CD4-positive, alpha-beta T cell (primary cell): Measurements from ENCODE around the gene FABP6. TPM values are rescaled to one million over a fixed set of nuclear protein-coding genes. Genes with fewer than 3 reads are reported as not detected.
A peak's percentile ranks its signal among the peaks of the same experiment; 100 is the strongest.

ENCODE experiments used
- ATAC-seq: fragments of 200-7000 bp; cut with Tn5 transposase; one replicate; pipeline ENCODE4 v1.10.0; 2022; ENCODE audit warnings: mild to moderate bottlenecking; ENCODE audit not compliant: poor library complexity
- CTCF ChIA-PET: fragments of 350-600 bp; sonication (Branson Sonifier 250); formaldehyde crosslinking; loops from one replicate; lab custom pipeline; 2021; ENCODE audit warnings: antibody characterized with exemption, inconsistent platforms; lab: Charles Lee
- POLR2A ChIA-PET: fragments of 350-600 bp; sonication (Branson Sonifier 250); formaldehyde crosslinking; loops from one replicate; lab custom pipeline; 2021; ENCODE audit warnings: antibody characterized with exemption, inconsistent platforms; lab: Charles Lee
- DNase-seq, 14 experiments: peaks; one replicate each; pipeline ENCODE4 v3.0.0-alpha.2; 2013 to 2020; ENCODE audit warnings: mixed read lengths in 2 of 14
- H3K27ac ChIP-seq, 2 donors: one replicate each; pipeline versions ENCODE4 v1.5.1 to v1.7.0; 2013; ENCODE audit warnings: low read length in 2 of 2, low read depth in 1 of 2, mild to moderate bottlenecking in 1 of 2
- H3K27me3 ChIP-seq, 2 experiments: 1 replicate in 1 of 2; 2 replicates in 1 of 2; pipeline versions ENCODE4 v1.6.1 to v1.7.0; 2013; ENCODE audit warnings: low read length in 2 of 2, control low read depth in 1 of 2, mild to moderate bottlenecking in 1 of 2, moderate library complexity in 1 of 2; ENCODE audit not compliant: insufficient read depth in 2 of 2, control insufficient read depth in 1 of 2
- H3K36me3 ChIP-seq: one replicate; pipeline ENCODE4 v1.6.1; 2013; ENCODE audit warnings: low read length, control low read depth; ENCODE audit not compliant: insufficient read depth
- H3K4me1 ChIP-seq: one replicate; pipeline ENCODE4 v1.6.1; 2013; ENCODE audit warnings: low read length, control low read depth; ENCODE audit not compliant: insufficient read depth
- H3K4me3 ChIP-seq: one replicate; pipeline ENCODE4 v1.5.1; 2013; ENCODE audit warnings: mild to moderate bottlenecking, low read length, moderate library complexity
- H3K9me3 ChIP-seq, 2 experiments: 1 replicate in 1 of 2; 2 replicates in 1 of 2; pipeline versions ENCODE4 v1.6.1 to v1.7.0; 2013; ENCODE audit warnings: low read length in 2 of 2, mild to moderate bottlenecking in 2 of 2, control low read depth in 1 of 2, moderate library complexity in 1 of 2; ENCODE audit not compliant: control insufficient read depth in 1 of 2, insufficient read depth in 1 of 2
- H3K27ac Mint-ChIP-seq: one replicate; pipeline ENCODE4 v1.8.0; 2020; ENCODE audit warnings: mixed read lengths
- H3K27me3 Mint-ChIP-seq: one replicate; pipeline ENCODE4 v1.8.0; 2021; ENCODE audit warnings: mixed read lengths
- H3K36me3 Mint-ChIP-seq: one replicate; pipeline ENCODE4 v1.8.0; 2021; ENCODE audit warnings: low read depth, mixed read lengths
- H3K4me1 Mint-ChIP-seq: one replicate; pipeline ENCODE4 v1.8.0; 2021; ENCODE audit warnings: low read depth, mixed read lengths
- H3K4me3 Mint-ChIP-seq: one replicate; pipeline ENCODE4 v1.8.0; 2020; ENCODE audit warnings: mild to moderate bottlenecking, mixed read lengths
- H3K9me3 Mint-ChIP-seq: one replicate; pipeline ENCODE4 v1.8.0; 2020; ENCODE audit warnings: mixed read lengths
- intact Hi-C, 2 experiments: fragments of 100-400 bp; cut with DNase I in 1 of 2; cut with micrococcal nuclease in 1 of 2; formaldehyde crosslinking; loops; one replicate each; pipeline versions ENCODE4 v1.15.1 to v1.9.0; 2023 to 2025; cut with DNase I, micrococcal nuclease
- total RNA-seq, 174 experiments: library from RNA in 2 of 174; stranded (reverse) in 2 of 174; gene quantifications; one replicate each; pipeline ENCODE4 v1.2.3 and lab custom pipeline; 2021 to 2026
- TF ChIP-seq, protein P1 (sequence below): fragments of 200-600 bp; IDR thresholded peaks from one replicate; pipeline ENCODE4 v1.8.0; 2022; ENCODE audit warnings: antibody characterized with exemption, mild to moderate bottlenecking

The FABP6 gene
- total RNA-seq, 2 experiments from 2014 or later: not detected

DNA sequence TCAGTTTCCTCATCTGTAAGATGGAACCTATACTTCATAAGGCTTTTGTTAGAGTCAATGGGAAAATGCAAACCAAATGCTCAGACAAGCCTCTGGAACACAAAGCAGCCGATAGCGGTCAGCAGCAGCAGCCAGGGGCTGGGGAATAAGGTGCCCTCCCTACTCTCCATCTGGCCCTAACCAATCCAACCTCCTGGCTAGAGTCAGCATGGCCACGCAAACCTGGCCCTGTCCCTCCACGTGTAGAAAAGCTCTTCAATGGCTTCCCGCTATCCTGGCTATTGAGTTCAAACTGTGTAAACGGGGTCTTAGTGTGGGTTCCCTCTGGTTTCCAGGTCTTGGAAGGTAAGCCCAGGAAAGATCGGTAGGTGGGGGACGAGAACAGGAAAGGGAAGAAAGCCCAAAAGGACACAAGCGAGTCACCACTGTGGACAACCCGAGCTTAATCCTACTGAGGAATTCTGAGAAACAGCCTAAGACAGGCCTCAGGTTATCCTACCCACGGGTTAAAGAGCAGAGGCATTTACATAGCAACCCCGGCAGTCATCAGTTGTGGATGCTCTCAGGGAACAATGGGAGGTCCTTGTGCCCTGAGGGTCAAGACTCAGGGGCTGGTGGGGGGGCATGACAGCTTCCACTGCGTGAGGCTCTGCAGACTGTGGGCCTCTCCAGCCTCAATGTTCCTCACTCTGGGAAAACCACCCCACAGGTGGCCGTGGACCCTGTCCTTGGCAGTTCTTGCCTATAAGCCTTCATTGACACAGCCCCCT lies 30.9 kb downstream of the FABP6 start:
- TF ChIP-seq, protein P1, sequence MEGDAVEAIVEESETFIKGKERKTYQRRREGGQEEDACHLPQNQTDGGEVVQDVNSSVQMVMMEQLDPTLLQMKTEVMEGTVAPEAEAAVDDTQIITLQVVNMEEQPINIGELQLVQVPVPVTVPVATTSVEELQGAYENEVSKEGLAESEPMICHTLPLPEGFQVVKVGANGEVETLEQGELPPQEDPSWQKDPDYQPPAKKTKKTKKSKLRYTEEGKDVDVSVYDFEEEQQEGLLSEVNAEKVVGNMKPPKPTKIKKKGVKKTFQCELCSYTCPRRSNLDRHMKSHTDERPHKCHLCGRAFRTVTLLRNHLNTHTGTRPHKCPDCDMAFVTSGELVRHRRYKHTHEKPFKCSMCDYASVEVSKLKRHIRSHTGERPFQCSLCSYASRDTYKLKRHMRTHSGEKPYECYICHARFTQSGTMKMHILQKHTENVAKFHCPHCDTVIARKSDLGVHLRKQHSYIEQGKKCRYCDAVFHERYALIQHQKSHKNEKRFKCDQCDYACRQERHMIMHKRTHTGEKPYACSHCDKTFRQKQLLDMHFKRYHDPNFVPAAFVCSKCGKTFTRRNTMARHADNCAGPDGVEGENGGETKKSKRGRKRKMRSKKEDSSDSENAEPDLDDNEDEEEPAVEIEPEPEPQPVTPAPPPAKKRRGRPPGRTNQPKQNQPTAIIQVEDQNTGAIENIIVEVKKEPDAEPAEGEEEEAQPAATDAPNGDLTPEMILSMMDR: no peak
- ChIA-PET CTCF (no interaction called here), POLR2A (no interaction called here)
- H3K4me1 Mint-ChIP-seq: no peaks in the 10 kb centered on the region
- H3K4me3 Mint-ChIP-seq: no peak overlapping the region
- Histone ChIP-seq H3K4me3 (no peak overlapping the region), H3K36me3 (no peaks in the 10 kb centered on the region), H3K27ac (no peak overlapping the region), H3K9me3 (peaks cover 0 to 4% of the 10 kb centered on the region in 2 experiments), H3K27me3 (no peaks in the 10 kb centered on the region), H3K4me1 (no peaks in the 10 kb centered on the region)
- intact Hi-C loops: no loop called here
- ATAC-seq: no peak
- DNase-seq: no peak
- no peaks in the 10 kb centered on the region for H3K9me3 Mint-ChIP-seq
- H3K27me3 Mint-ChIP-seq: no peaks in the 10 kb centered on the region
- H3K36me3 Mint-ChIP-seq: no peaks in the 10 kb centered on the region
- no peak overlapping the region for H3K27ac Mint-ChIP-seq

DNA sequence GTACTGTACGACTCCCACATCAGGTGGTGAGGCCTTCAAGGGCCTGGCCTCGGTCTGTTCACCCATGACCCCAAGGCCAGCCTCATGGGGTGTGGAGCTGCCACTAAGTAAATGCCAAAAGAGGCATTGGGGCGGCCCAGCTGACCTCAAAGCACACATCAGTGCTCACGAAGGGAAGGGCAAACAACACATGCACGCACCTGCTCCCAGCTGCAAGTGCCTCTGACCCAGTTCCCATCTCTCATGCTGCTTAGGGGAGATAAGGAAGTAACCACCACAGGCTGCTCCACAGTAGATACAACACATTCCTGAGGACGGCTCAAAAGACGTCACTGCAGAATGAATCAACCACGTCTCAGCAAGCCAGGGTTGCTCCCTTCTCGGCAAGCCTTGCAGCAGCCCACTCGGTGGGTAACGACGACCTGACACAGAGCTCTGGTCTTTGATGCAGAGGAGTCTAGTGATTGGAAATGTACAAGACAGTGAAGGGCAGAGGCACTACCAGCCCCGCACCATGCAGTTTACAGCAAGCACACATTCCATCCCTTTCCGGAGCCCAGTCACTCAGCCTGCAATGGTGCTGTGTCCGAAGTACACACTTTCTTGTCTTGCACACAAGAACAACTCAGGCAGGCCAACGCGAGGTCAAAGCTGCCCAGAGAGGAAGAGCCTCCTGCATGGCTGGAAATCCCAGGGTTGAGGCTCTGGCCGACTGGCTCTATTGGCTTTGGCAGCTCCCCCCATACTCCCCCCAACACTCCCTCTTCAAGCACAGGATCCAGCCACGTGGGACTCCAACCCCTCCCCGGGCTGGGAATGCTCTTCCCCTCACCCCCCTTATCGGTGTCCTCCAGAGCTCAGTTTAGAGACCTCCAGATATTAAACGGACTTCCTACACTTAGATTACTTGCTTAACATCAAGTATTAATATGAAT lies 31.8 kb downstream of the FABP6 start:
- DNase-seq: peak in 2 of 14 experiments; percentile 25 to 35
- Histone ChIP-seq H3K4me3 (no peak overlapping the region), H3K27ac (no peak overlapping the region), H3K9me3 (peaks cover 0 to 4% of the 10 kb centered on the region in 2 experiments), H3K36me3 (no peaks in the 10 kb centered on the region), H3K27me3 (no peaks in the 10 kb centered on the region), H3K4me1 (no peaks in the 10 kb centered on the region)
- POLR2A ChIA-PET: no interaction called here
- TF ChIP-seq, protein P1: no peak
- no peaks in the 10 kb centered on the region for H3K4me1 Mint-ChIP-seq
- no peaks in the 10 kb centered on the region for H3K9me3 Mint-ChIP-seq
- H3K36me3 Mint-ChIP-seq: no peaks in the 10 kb centered on the region
- no peak overlapping the region for H3K4me3 Mint-ChIP-seq
- no peak overlapping the region for H3K27ac Mint-ChIP-seq
- ATAC-seq: no peak
- CTCF ChIA-PET: no interaction called here
- intact Hi-C loops: no loop called here
- H3K27me3 Mint-ChIP-seq: no peaks in the 10 kb centered on the region

DNA sequence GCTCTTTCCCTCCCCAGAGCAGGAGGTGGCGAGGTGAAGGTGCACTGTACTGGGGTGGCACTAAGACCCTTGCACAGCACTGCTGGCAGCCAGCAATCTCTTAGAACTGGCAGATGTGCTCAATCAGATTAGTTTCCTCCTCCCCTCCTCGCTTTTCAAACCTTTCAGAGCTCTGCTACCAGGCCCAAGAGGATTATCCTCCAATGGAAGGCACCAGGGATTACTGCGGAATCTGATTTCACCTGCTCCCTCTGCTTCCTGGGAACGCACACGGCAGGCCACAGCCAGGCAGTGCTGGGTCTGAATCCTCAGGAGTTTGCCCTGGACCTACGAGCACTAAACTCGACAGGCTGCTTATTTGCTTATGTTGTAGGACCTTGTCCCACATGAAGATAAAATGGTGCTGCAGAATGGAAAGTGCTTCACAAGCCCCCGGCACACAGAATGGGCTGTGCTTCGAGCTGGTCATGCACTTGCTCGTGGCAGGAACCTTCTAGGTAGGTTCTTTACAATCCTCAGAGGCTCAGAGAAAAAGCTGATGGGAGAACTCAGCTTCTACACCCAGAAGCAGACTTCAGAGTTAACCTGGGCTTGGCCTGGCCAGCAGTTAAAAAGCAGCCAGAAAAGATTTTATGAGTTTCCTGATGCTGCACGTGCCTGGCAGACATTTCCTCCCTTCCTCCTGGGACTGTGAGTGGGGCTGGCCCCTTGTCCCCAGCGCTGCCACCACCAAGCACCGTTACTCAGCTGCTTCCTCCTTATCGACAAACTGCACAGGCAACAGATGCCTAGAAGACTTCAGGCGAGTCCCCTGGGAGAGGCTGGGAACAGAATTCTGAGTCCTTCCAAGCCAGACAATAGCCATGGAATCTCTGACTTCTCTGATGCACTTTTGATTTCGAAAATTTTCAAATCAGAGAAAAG lies 33.1 kb downstream of the FABP6 start:
- Mint-ChIP-seq H3K27me3 (no peaks in the 10 kb centered on the region), H3K9me3 (no peaks in the 10 kb centered on the region), H3K36me3 (no peaks in the 10 kb centered on the region), H3K4me1 (no peaks in the 10 kb centered on the region), H3K27ac (no peak overlapping the region), H3K4me3 (no peak overlapping the region)
- Histone ChIP-seq H3K36me3 (no peaks in the 10 kb centered on the region), H3K27me3 (no peaks in the 10 kb centered on the region), H3K4me1 (no peaks in the 10 kb centered on the region), H3K4me3 (no peak overlapping the region), H3K27ac (no peak overlapping the region), H3K9me3 (peaks cover 0 to 4% of the 10 kb centered on the region in 2 experiments)
- intact Hi-C loops: no loop called here
- DNase-seq (no peak), ATAC-seq (no peak)
- ChIA-PET POLR2A (no interaction called here), CTCF (no interaction called here)
- TF ChIP-seq, protein P1: no peak
